Natural killer cell (primary cell): ENCODE data around the gene PPP3CA. TPM values are rescaled to one million over a fixed set of nuclear protein-coding genes. Genes with fewer than 3 reads are reported as not detected.

Source experiments
- ATAC-seq, 3 donors: fragments of 150-1000 bp in 2 of 3; fragments of 200-7000 bp in 1 of 3; cut with Tn5 transposase; 1 replicate in 1 of 3; 2 replicates in 2 of 3; pipeline ENCODE4 v1.10.0; 2021; ENCODE audit warnings: mild to moderate bottlenecking in 2 of 3, moderate library complexity in 2 of 3
- DNase-seq, 2 donors: peaks; one replicate each; pipeline versions ENCODE4 v3.0.0 to v3.0.0-alpha.2; 2013 to 2021; ENCODE audit warnings: mixed read lengths in 1 of 2
- H3K27ac ChIP-seq: one replicate; pipeline ENCODE4 v1.5.1; 2013; ENCODE audit warnings: mild to moderate bottlenecking, low read length
- H3K27me3 ChIP-seq: one replicate; pipeline ENCODE4 v1.6.1; 2013; ENCODE audit warnings: low read length; ENCODE audit not compliant: control insufficient read depth, insufficient read depth
- H3K36me3 ChIP-seq: one replicate; pipeline ENCODE4 v1.6.1; 2013; ENCODE audit warnings: low read length; ENCODE audit not compliant: control insufficient read depth, insufficient read depth
- H3K4me1 ChIP-seq: one replicate; pipeline ENCODE4 v1.6.1; 2013; ENCODE audit warnings: low read length; ENCODE audit not compliant: control insufficient read depth, insufficient read depth
- H3K4me3 ChIP-seq: one replicate; pipeline ENCODE4 v1.5.1; 2013; ENCODE audit warnings: low read length
- H3K9me3 ChIP-seq: one replicate; pipeline ENCODE4 v1.6.1; 2013; ENCODE audit warnings: low read length; ENCODE audit not compliant: control insufficient read depth, insufficient read depth
- H3K27ac Mint-ChIP-seq, 2 donors: one replicate each; pipeline ENCODE4 v1.8.0; 2022; ENCODE audit warnings: mild to moderate bottlenecking in 2 of 2, mixed read lengths in 2 of 2, moderate library complexity in 1 of 2
- H3K27me3 Mint-ChIP-seq, 2 donors: one replicate each; pipeline ENCODE4 v1.8.0; 2022; ENCODE audit warnings: low read depth in 2 of 2, mixed read lengths in 2 of 2
- H3K36me3 Mint-ChIP-seq: one replicate; pipeline ENCODE4 v1.8.0; 2022; ENCODE audit warnings: mixed read lengths
- H3K4me1 Mint-ChIP-seq, 2 donors: one replicate each; pipeline ENCODE4 v1.8.0; 2022; ENCODE audit warnings: mixed read lengths in 2 of 2
- H3K4me3 Mint-ChIP-seq: one replicate; pipeline ENCODE4 v1.8.0; 2022; ENCODE audit warnings: mild to moderate bottlenecking, moderate library complexity, mixed read lengths
- H3K9me3 Mint-ChIP-seq, 2 donors: one replicate each; pipeline ENCODE4 v1.8.0; 2022; ENCODE audit warnings: mixed read lengths in 2 of 2
- WGBS: methylation state at CpG from one replicate; pipeline ENCODE4 v1.1.7; 2013; ENCODE audit warnings: missing lambda C conversion rate; ENCODE audit not compliant: insufficient coverage; 5-methylcytosine and 5-hydroxymethylcytosine counted together
- intact Hi-C: fragments of 100-400 bp; cut with micrococcal nuclease; formaldehyde crosslinking; loops from one replicate; pipeline ENCODE4 v1.14.2; 2022
- total RNA-seq, 4 donors: library from RNA; stranded (reverse); fragments of 120-200 nt in 1 of 4; gene quantifications; one replicate each; pipeline versions ENCODE4 v1.2.3 to v1.2.4, GENCODE V29; 2013 to 2022
- TF ChIP-seq, protein P1 (sequence below): fragments of 200-600 bp; IDR thresholded peaks from one replicate; pipeline ENCODE4 v1.8.0; 2022; ENCODE audit warnings: antibody characterized with exemption

PPP3CA gene
- total RNA-seq, 3 donors from 2014 or later (not counting 1 experiment from before 2014, with no cell fraction given) = 53.1 to 73.1 (median 58.0) TPM

DNA sequence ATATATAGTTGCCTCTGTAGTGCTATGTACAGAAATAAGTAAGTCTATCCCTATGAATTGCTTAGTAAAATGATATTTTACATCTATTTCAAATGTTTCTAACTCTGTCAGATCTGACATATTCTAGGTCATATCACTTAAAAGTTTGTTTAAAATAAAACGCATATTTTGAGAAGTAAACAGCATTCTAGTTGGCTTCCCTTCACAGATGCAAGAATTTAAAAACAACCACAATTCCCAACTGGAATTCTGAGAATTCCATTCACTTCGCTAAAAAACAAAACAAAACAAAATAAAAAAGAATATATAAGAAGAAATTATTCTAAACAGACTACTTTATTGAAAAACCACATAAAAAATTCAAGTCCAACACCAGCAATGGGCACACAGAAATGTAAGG is 126.0 kb downstream of the PPP3CA start:
- H3K36me3 ChIP-seq = no peaks in the 10 kb centered on the region
- WGBS = 100% methylated on average over 1 of the region's 2 CpGs

DNA sequence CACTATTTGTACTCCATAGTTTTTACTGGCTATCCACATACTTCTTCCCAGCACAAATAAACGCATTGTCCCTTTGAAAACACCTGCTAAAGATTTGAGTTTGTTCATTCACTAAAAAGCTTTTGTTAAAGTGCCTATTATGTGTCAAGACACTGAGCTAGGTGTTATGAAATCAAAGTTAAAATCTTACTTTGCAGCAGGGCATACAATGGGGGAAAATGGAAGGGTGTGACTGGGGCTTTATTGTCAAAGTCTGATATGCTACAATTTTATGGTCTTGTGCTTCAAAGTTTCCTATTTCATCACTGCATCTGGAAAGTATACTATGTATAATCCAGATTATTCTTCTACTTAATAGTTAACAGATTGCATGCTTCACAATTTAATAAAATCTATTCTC is 128.4 kb downstream of the PPP3CA start:
- no peaks in the 10 kb centered on the region for H3K27me3 Mint-ChIP-seq
- Histone ChIP-seq H3K4me1 (no peaks in the 10 kb centered on the region), H3K27me3 (no peaks in the 10 kb centered on the region), H3K4me3 (no peak overlapping the region), H3K27ac (no peak overlapping the region), H3K9me3 (no peaks in the 10 kb centered on the region), H3K36me3 (no peaks in the 10 kb centered on the region)
- no peak for DNase-seq
- H3K9me3 Mint-ChIP-seq = no peaks in the 10 kb centered on the region
- H3K4me3 Mint-ChIP-seq = no peak overlapping the region
- H3K36me3 Mint-ChIP-seq = no peaks in the 10 kb centered on the region
- peaks cover 45 to 57% of the 10 kb centered on the region in 2 donors for H3K4me1 Mint-ChIP-seq
- intact Hi-C loops = no loop called here
- ATAC-seq = no peak
- WGBS = 100% methylated on average over 1 of the region's 1 CpG
- H3K27ac Mint-ChIP-seq = no peak overlapping the region
- TF ChIP-seq, protein P1, sequence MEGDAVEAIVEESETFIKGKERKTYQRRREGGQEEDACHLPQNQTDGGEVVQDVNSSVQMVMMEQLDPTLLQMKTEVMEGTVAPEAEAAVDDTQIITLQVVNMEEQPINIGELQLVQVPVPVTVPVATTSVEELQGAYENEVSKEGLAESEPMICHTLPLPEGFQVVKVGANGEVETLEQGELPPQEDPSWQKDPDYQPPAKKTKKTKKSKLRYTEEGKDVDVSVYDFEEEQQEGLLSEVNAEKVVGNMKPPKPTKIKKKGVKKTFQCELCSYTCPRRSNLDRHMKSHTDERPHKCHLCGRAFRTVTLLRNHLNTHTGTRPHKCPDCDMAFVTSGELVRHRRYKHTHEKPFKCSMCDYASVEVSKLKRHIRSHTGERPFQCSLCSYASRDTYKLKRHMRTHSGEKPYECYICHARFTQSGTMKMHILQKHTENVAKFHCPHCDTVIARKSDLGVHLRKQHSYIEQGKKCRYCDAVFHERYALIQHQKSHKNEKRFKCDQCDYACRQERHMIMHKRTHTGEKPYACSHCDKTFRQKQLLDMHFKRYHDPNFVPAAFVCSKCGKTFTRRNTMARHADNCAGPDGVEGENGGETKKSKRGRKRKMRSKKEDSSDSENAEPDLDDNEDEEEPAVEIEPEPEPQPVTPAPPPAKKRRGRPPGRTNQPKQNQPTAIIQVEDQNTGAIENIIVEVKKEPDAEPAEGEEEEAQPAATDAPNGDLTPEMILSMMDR = no peak

More for the DNA sequence above, 126.0 kb downstream of the PPP3CA start:
- Histone ChIP-seq H3K27ac (no peak overlapping the region), H3K4me1 (peaks cover 7% of the 10 kb centered on the region), H3K27me3 (no peaks in the 10 kb centered on the region), H3K4me3 (no peak overlapping the region), H3K9me3 (no peaks in the 10 kb centered on the region)
- TF ChIP-seq, protein P1 = no peak
- Mint-ChIP-seq H3K4me3 (no peak overlapping the region), H3K27ac (no peak overlapping the region), H3K9me3 (no peaks in the 10 kb centered on the region), H3K4me1 (peaks cover 63 to 76% of the 10 kb centered on the region in 2 donors), H3K27me3 (no peaks in the 10 kb centered on the region), H3K36me3 (no peaks in the 10 kb centered on the region)
- intact Hi-C loops = no loop called here
- no peak for ATAC-seq
- no peak for DNase-seq

DNA sequence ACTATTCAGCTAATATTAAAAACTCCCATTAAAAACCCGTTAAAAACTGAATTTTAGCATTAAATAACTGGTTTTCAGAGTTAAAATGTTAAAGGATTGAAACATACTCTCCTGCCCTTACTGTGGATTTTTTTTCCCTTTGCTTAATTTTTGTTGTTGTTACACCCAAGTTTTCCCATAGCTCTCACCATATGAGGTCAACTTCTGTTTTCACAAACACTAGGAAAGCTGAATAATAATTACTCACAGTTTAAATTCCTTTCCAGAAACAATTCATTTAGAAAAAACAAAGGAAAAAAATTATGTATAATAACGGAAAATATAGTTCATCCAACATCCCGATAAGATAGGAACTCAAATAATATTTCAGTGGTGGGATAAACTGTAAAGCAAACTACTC is 129.0 kb downstream of the PPP3CA start:
- no peaks in the 10 kb centered on the region for H3K27me3 ChIP-seq
- no peaks in the 10 kb centered on the region for H3K9me3 Mint-ChIP-seq
- H3K36me3 Mint-ChIP-seq = no peaks in the 10 kb centered on the region
- no peak overlapping the region for H3K4me3 Mint-ChIP-seq
- WGBS = no CpG with 5 or more reads among the region's 3 CpGs
- intact Hi-C loops = no loop called here
- H3K27ac ChIP-seq = no peak overlapping the region
- no peaks in the 10 kb centered on the region for H3K36me3 ChIP-seq
- no peaks in the 10 kb centered on the region for H3K27me3 Mint-ChIP-seq
- DNase-seq (no peak), ATAC-seq (no peak)
- no peaks in the 10 kb centered on the region for H3K9me3 ChIP-seq
- peaks cover 41 to 52% of the 10 kb centered on the region in 2 donors for H3K4me1 Mint-ChIP-seq
- no peak overlapping the region for H3K4me3 ChIP-seq
- TF ChIP-seq, protein P1 = no peak
- H3K4me1 ChIP-seq = no peaks in the 10 kb centered on the region
- no peak overlapping the region for H3K27ac Mint-ChIP-seq

DNA sequence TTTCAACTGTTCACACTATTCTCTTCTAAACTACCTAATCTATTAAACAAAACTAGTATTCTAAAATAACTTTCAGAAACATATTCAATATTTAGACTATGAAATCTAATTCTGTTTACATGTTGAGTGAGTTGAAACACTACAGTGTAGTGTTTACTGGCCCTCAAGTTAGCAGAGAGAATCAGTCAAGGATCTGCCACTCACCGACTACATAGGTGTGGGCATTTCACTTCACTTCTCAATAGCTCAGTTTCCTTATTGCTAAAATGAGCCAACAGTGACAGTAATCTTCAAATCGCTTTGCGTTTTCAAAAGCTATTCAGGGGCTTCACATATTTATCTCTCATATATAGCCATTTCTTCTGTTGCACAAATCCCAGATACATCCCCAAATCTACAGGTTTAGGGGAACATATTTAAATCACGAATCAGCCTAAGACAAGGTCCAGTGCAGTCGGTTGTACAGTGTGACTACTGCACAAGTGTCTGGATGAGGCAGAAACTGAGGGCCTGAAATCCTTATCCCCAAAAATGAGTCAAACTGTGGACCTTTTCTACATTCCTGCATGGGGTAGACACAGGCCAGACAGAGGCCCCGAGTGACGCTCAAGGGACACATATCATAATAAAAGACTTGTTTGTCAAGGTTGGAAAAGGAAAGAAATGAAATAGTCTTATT is 129.8 kb downstream of the PPP3CA start:
- no peaks in the 10 kb centered on the region for H3K27me3 Mint-ChIP-seq
- intact Hi-C loops = no loop called here
- TF ChIP-seq, protein P1 = no peak
- Histone ChIP-seq H3K4me3 (no peak overlapping the region), H3K36me3 (no peaks in the 10 kb centered on the region), H3K4me1 (no peaks in the 10 kb centered on the region), H3K27ac (no peak overlapping the region), H3K9me3 (no peaks in the 10 kb centered on the region), H3K27me3 (no peaks in the 10 kb centered on the region)
- no peak overlapping the region for H3K4me3 Mint-ChIP-seq
- 93% methylated on average over 7 of the region's 7 CpGs for WGBS
- no peak overlapping the region for H3K27ac Mint-ChIP-seq
- no peak for DNase-seq
- H3K4me1 Mint-ChIP-seq = peaks cover 32 to 45% of the 10 kb centered on the region in 2 donors
- H3K36me3 Mint-ChIP-seq = no peaks in the 10 kb centered on the region
- no peaks in the 10 kb centered on the region for H3K9me3 Mint-ChIP-seq
- no peak for ATAC-seq
